Endometrial microvascular endothelial cells (primary cell): ENCODE results near the gene NEK10. TPM values are rescaled to one million over a fixed set of nuclear protein-coding genes. Genes with fewer than 3 reads are reported as not detected.

Experiments used
- in situ Hi-C: cut with HindIII; loops from 2 replicates; pipeline ENCODE4 v1.10.0; 2017; ENCODE audit warnings: low sequenced_read_pairs, low pct_unique_long_range_greater_than_20kb; ENCODE audit errors: inconsistent ontology term
- total RNA-seq: library from RNA; depleted of rRNA; stranded (reverse); fragments of >200 nt; gene quantifications from one replicate; pipeline ENCODE4 v1.2.3, GENCODE V29; 2015; ENCODE audit errors: inconsistent ontology term

NEK10 gene
- total RNA-seq, 1 donor from 2014 or later, result 0.28 TPM

GRCh38 chr3:27202959-27203358 lies 166.2 kb downstream of the NEK10 start:
- in situ Hi-C loops, result no loop called here

- in situ Hi-C loops, result no loop called here
These were observed 167.7 kb downstream of the NEK10 start for GRCh38 chr3:27201492-27201891.

GRCh38 chr3:27200721-27201489 lies 168.3 kb downstream of the NEK10 start:
- in situ Hi-C loops, result no loop called here

- in situ Hi-C loops, result no loop called here
These were observed 174.2 kb downstream of the NEK10 start for GRCh38 chr3:27194861-27195483.

- in situ Hi-C loops, result no loop called here
These were observed 176.1 kb downstream of the NEK10 start for GRCh38 chr3:27193056-27193455.

- in situ Hi-C loops, result no loop called here
These were observed 183.2 kb downstream of the NEK10 start for GRCh38 chr3:27186013-27186412.

GRCh38 chr3:27185231-27185989 lies 183.8 kb downstream of the NEK10 start:
- in situ Hi-C loops, result no loop called here

GRCh38 chr3:27184261-27184660 lies 184.9 kb downstream of the NEK10 start:
- in situ Hi-C loops, result no loop called here

- in situ Hi-C loops, result no loop called here
These were observed 192.9 kb downstream of the NEK10 start for GRCh38 chr3:27176256-27176655.

GRCh38 chr3:27174530-27174929 lies 194.7 kb downstream of the NEK10 start:
- in situ Hi-C loops, result no loop called here

GRCh38 chr3:27171113-27171512 lies 198.1 kb downstream of the NEK10 start:
- in situ Hi-C loops, result no loop called here

- in situ Hi-C loops, result no loop called here
These were observed 202.3 kb downstream of the NEK10 start for GRCh38 chr3:27166888-27167287.

GRCh38 chr3:27165321-27165721 lies 203.9 kb downstream of the NEK10 start:
- in situ Hi-C loops, result no loop called here

- in situ Hi-C loops, result no loop called here
These were observed 208.3 kb downstream of the NEK10 start for GRCh38 chr3:27160779-27161287.

- in situ Hi-C loops, result no loop called here
These were observed 209.0 kb downstream of the NEK10 start for GRCh38 chr3:27160146-27160545.

GRCh38 chr3:27147215-27147614 lies 222.0 kb downstream of the NEK10 start:
- in situ Hi-C loops, result loop anchor here (25.0 kb wide), 1 partner anchor 115 kb away; no protein-coding TSS in a partner anchor

- in situ Hi-C loops, result loop anchor here (25.0 kb wide), 1 partner anchor 116 kb away; no protein-coding TSS in a partner anchor
These were observed 222.4 kb downstream of the NEK10 start for GRCh38 chr3:27146786-27147185.

GRCh38 chr3:27145719-27146118 lies 223.5 kb downstream of the NEK10 start:
- in situ Hi-C loops, result loop anchor here (25.0 kb wide), 1 partner anchor 117 kb away; no protein-coding TSS in a partner anchor

GRCh38 chr3:27141668-27142067 lies 227.5 kb downstream of the NEK10 start:
- in situ Hi-C loops, result loop anchor here (25.0 kb wide), 1 partner anchor 121 kb away; no protein-coding TSS in a partner anchor
